ENCODE measurements around the gene MBD6. TPM values are rescaled to one million over a fixed set of nuclear protein-coding genes. Genes with fewer than 3 reads are reported as not detected.

Gene MBD6
- total RNA-seq, 1 experiment from 2014 or later: 1.7 TPM

DNA sequence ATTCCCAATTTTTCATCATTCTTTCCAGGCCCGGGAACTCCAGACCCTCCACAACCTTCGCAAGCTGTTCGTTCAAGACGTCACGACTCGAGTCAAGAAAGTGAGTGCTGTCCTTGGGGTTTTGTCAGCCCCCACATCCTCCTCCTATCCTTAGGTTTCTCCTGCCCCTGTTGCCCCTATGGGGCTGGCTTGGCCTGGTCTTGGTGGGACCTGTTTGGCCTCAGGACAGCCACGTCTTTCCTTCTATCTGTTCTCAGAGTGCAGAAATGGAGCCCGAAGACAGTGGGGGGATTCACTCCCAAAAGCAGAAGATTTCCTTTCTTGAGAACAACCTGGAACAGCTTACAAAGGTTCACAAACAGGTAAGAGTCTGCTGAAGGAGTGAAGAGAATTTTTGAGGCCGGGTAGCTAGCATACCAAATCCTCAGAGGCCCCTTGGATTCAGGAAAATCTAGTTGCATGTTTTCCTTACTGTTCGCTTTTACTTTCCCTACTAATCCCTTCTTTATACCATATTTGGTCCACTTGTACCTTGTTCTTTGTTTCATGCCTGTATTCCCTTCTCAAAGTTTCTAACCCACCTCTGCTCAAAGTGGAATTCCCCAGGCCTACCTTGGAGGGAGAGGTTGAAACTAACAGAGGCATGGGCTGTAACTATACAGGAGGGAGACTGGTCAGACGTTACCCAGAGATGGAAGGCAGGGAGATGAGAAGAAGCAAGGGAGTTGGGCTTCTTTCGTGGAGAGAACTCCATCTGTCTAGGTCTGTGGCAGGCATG is 55.5 kb downstream of the MBD6 start:
- DNase-seq (ENCODE audit: low read depth): no peak

DNA sequence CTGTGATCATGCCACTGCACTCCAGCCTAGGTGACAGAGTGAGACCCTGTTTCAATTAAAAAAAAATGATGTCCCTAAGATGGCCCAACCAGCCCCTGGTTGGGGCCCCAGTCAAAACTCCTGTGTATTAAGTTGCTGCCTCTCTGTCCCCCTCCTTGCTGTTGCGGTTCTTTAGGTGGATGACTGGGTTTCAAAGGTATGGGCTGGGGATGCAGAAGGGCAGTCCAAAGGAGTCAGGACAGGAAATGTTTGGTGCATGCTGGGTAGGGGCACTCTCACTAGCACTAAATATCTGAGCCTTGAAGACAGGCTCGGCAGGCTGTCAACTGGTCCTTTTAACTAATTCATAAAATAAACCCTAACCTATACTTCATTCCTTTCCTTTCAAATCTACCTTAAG is 56.4 kb downstream of the MBD6 start:
- no peak for DNase-seq (ENCODE audit: low read depth)

Other genes starting within 250 kb of the MBD6 start
- gene R3HDM2, start 91.8 kb upstream of the MBD6 start, total RNA-seq (2014; rRNA removed; shearing (Covaris generic)): 10.8 and 12.3 TPM in 2 replicates
- not detected in 2 replicates for gene INHBC, start 88.0 kb upstream of the MBD6 start, total RNA-seq (2014; rRNA removed; shearing (Covaris generic))
- gene INHBE, start 67.5 kb upstream of the MBD6 start, total RNA-seq (2014; rRNA removed; shearing (Covaris generic)): 0.24 and 0.88 TPM in 2 replicates
- gene GLI1, start 63.0 kb upstream of the MBD6 start, total RNA-seq (2014; rRNA removed; shearing (Covaris generic)): 0.49 and 0.60 TPM in 2 replicates
- 0.20 TPM in 1 of 2 replicates, not detected in the other for gene ARHGAP9, start 43.0 kb upstream of the MBD6 start, total RNA-seq (2014; rRNA removed; shearing (Covaris generic))
- gene MARS1, start 34.8 kb upstream of the MBD6 start, total RNA-seq (2014; rRNA removed; shearing (Covaris generic)): 79.7 and 94.8 TPM in 2 replicates
- 19.1 and 24.8 TPM in 2 replicates for gene DDIT3, start 2.3 kb upstream of the MBD6 start, total RNA-seq (2014; rRNA removed; shearing (Covaris generic))
- 123 and 155 TPM in 2 replicates for gene DCTN2, start 24.4 kb downstream of the MBD6 start, total RNA-seq (2014; rRNA removed; shearing (Covaris generic))
- gene KIF5A, start 27.2 kb downstream of the MBD6 start, total RNA-seq (2014; rRNA removed; shearing (Covaris generic)): 0.60 and 1.9 TPM in 2 replicates
- gene PIP4K2C, start 68.4 kb downstream of the MBD6 start, total RNA-seq (2014; rRNA removed; shearing (Covaris generic)): 15.9 and 19.3 TPM in 2 replicates
- gene DTX3, start 82.0 kb downstream of the MBD6 start, total RNA-seq (2014; rRNA removed; shearing (Covaris generic)): 9.9 and 10.7 TPM in 2 replicates
- 9.4 and 11.5 TPM in 2 replicates for gene ARHGEF25, start 88.6 kb downstream of the MBD6 start, total RNA-seq (2014; rRNA removed; shearing (Covaris generic))
- 11.9 and 14.4 TPM in 2 replicates for gene B4GALNT1, start 110.4 kb downstream of the MBD6 start, total RNA-seq (2014; rRNA removed; shearing (Covaris generic))
- 152 and 183 TPM in 2 replicates for gene OS9, start 171.3 kb downstream of the MBD6 start, total RNA-seq (2014; rRNA removed; shearing (Covaris generic))
- gene AGAP2, start 215.9 kb downstream of the MBD6 start, total RNA-seq (2014; rRNA removed; shearing (Covaris generic)): 0.20 and 0.72 TPM in 2 replicates
- 39.2 and 42.1 TPM in 2 replicates for gene TSPAN31, start 222.2 kb downstream of the MBD6 start, total RNA-seq (2014; rRNA removed; shearing (Covaris generic))
- gene CDK4, start 229.5 kb downstream of the MBD6 start, total RNA-seq (2014; rRNA removed; shearing (Covaris generic)): 232 and 269 TPM in 2 replicates
- gene MARCHF9, start 232.3 kb downstream of the MBD6 start, total RNA-seq (2014; rRNA removed; shearing (Covaris generic)): 3.0 and 4.2 TPM in 2 replicates
- gene CYP27B1, start 244.3 kb downstream of the MBD6 start, total RNA-seq (2014; rRNA removed; shearing (Covaris generic)): 1.1 and 1.2 TPM in 2 replicates
- 8.8 and 11.2 TPM in 2 replicates for gene METTL1, start 249.3 kb downstream of the MBD6 start, total RNA-seq (2014; rRNA removed; shearing (Covaris generic))
- 5.3 and 6.6 TPM in 2 replicates for gene EEF1AKMT3, start 249.8 kb downstream of the MBD6 start, total RNA-seq (2014; rRNA removed; shearing (Covaris generic))

Data from RPMI7951 (cell line).